Adrenal gland (tissue), 12 donors: ENCODE results near the gene MUSTN1. TPM values are rescaled to one million over a fixed set of nuclear protein-coding genes. Genes with fewer than 3 reads are reported as not detected.

ENCODE experiments used
- DNase-seq, 7 donors: peaks; one replicate each; pipeline ENCODE4 v3.0.0-alpha.2; 2019 to 2020
- H3K27ac ChIP-seq, 5 donors: fragments of 200-600 bp; sonication (generic) in 4 of 5; 1 replicate in 3 of 5; 2 replicates in 2 of 5; pipeline versions ENCODE4 v1.5.1 to v1.8.0; 2016 to 2020; ENCODE audit warnings: mild to moderate bottlenecking in 1 of 5
- H3K27me3 ChIP-seq: fragments of 200-600 bp; 2 replicates; pipeline ENCODE4 v1.8.0; 2021
- H3K36me3 ChIP-seq, 2 donors: fragments of 200-600 bp; replicated peaks in 1 of 2; 1 replicate in 1 of 2; 2 replicates in 1 of 2; pipeline versions ENCODE4 v1.5.1 to v1.8.0; 2018 to 2022
- H3K4me1 ChIP-seq, 2 donors: fragments of 200-600 bp; replicated peaks in 1 of 2; 1 replicate in 1 of 2; 2 replicates in 1 of 2; pipeline versions ENCODE4 v1.5.1 to v1.8.0; 2018 to 2021
- H3K4me3 ChIP-seq, 4 donors: fragments of 200-600 bp; sonication (generic) in 3 of 4; one replicate each; pipeline ENCODE4 v1.5.1; 2016 to 2018
- H3K9me3 ChIP-seq, 3 donors: fragments of 200-600 bp; sonication (generic) in 1 of 3; replicated peaks in 1 of 3; 1 replicate in 2 of 3; 2 replicates in 1 of 3; pipeline versions ENCODE4 v1.5.1 to v1.8.0; 2016 to 2021
- CTCF ChIP-seq, 6 experiments: fragments of 450-650 bp in 4 of 6; fragments of 200-600 bp in 2 of 6; sonication (generic) in 1 of 6; IDR thresholded peaks; 1 replicate in 5 of 6; 2 replicates in 1 of 6; pipeline versions ENCODE4 v1.5.1 to v1.8.0; 2016 to 2021; ENCODE audit warnings: antibody characterized with exemption in 6 of 6, mild to moderate bottlenecking in 2 of 6, moderate library complexity in 1 of 6
- POLR2A ChIP-seq, 2 donors: fragments of 450-650 bp; IDR thresholded peaks; one replicate each; pipeline ENCODE4 v1.6.1; 2017; ENCODE audit warnings: antibody characterized with exemption in 2 of 2, mild to moderate bottlenecking in 2 of 2, moderate library complexity in 1 of 2
- WGBS, 4 donors: extraction: QIAGEN DNeasy Blood & Tissue Kit in 2 of 4; methylation state at CpG; one replicate each; pipeline versions ENCODE4 v1.1.5 to v1.1.7; 2013 to 2017; 5-methylcytosine and 5-hydroxymethylcytosine counted together
- intact Hi-C, 2 donors: fragments of 100-400 bp; cut with DNase I; formaldehyde crosslinking; loops; one replicate each; pipeline versions ENCODE4 v1.14.1 to v1.15.0; 2022 to 2023
- polyA plus RNA-seq, 3 donors: library from polyadenylated mRNA; stranded (reverse); fragments of 200-250 nt in 2 of 3; fragments of 350-450 nt in 1 of 3; fragmentation: Illumina TruSeq in 1 of 3; extraction: RNeasy Lipid Tissue Mini Kit (QIAGEN cat#74804) in 1 of 3; gene quantifications; one replicate each; pipeline ENCODE4 v1.2.3, GENCODE V29; 2013 to 2014
- total RNA-seq, 9 donors: library from RNA; depleted of rRNA in 4 of 9; stranded (reverse); fragments of >200 nt in 4 of 9; fragments of 120-200 nt in 1 of 9; fragmentation: NEBNext Ultra II Directional in 1 of 9; extraction: Animal tissue kit (Norgen Biotek cat#: 25700) in 1 of 9; gene quantifications; one replicate each; pipeline versions ENCODE4 v1.1.0 to v1.2.4, GENCODE V29; 2013 to 2023
- donor health status: healthy with polysubstance abuse.
- donor health status: Bipolar disorder and iron deficiency.
- donor health status: DM: yes; HTN: yes; CAD: no.
- donor health status: DM: no; HTN: no; CAD: no.
- donor health status: DM: no; HTN: no; CAD: no.
- donor health status: DM: yes; HTN: yes; CAD: no.

MUSTN1 gene
- total and polyA plus RNA-seq, 12 donors: 0.50 to 128 (median 2.2) TPM; not detected in 4

DNA sequence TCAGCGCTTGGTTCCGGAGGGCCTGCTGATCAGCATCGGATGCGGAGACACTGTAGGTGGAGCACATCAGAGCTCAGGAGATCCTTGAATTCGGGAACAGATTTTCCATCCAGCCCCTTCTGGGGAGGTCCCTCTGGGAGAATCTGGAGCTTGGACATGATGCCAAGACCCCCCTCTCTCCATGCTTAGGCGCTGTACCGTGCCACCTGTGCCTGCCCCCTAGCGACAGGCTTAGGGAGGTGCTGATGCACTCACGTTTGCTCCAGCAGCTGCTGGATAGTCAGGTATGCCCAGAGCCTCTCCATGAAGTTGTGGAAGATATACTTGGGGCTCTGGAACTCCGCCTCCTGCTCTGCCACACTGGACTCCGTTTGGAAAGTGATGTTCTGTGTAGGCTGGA is 14.1 kb downstream of the MUSTN1 start:
- TF ChIP-seq CTCF (IDR thresholded peaks at IDR 0.05): peak; percentile 11 to 39 (median 31)
- TF ChIP-seq POLR2A (IDR thresholded peaks at IDR 0.05): no peak
- Histone ChIP-seq H3K9me3 (no peaks in the 10 kb centered on the region), H3K4me3 (no peak overlapping the region), H3K27ac (no peak overlapping the region), H3K36me3 (peaks cover 0 to 3% of the 10 kb centered on the region in 2 donors), H3K4me1 (no peaks in the 10 kb centered on the region), H3K27me3 (no peaks in the 10 kb centered on the region)
- whole genome bisulfite sequencing, 4 donors: 61 to 96% (median 68%) methylated on average over 5 to 11 of the region's 11 CpGs
- no peak for DNase-seq
- intact Hi-C loops: no loop called here

DNA sequence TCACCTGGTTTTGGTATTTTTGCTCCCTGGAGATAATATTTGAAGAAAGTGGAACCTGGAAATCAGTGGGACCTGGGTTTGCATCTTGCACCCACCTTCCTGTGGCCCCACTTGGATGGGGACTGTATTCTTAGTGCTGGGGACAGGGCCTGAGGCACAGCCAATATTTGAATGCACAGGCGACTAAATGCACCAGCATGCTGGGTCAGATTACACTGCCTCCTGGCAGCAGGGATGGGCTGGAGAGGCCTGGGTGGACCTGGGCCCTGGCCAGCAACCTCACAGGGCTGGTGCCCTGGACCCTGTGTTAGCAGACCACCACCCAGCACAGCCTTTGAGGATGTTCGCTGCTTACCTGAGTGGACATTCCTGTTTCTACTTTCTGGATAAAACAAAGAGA is 14.9 kb downstream of the MUSTN1 start:
- Histone ChIP-seq H3K27me3 (no peaks in the 10 kb centered on the region), H3K9me3 (no peaks in the 10 kb centered on the region), H3K4me3 (no peak overlapping the region), H3K4me1 (no peaks in the 10 kb centered on the region), H3K27ac (no peak overlapping the region), H3K36me3 (peaks cover 0 to 3% of the 10 kb centered on the region in 2 donors)
- intact Hi-C loops: no loop called here
- WGBS, 4 donors: 86 to 100% (median 94%) methylated on average over 1 to 2 of the region's 2 CpGs
- TF ChIP-seq CTCF (IDR thresholded peaks at IDR 0.05) (no peak), POLR2A (IDR thresholded peaks at IDR 0.05) (no peak)
- no peak for DNase-seq

- no peak for DNase-seq
- TF ChIP-seq CTCF (IDR thresholded peaks at IDR 0.05) (no peak), POLR2A (IDR thresholded peaks at IDR 0.05) (no peak)
- Histone ChIP-seq H3K27me3 (no peaks in the 10 kb centered on the region), H3K9me3 (no peaks in the 10 kb centered on the region), H3K27ac (no peak overlapping the region), H3K4me3 (no peak overlapping the region), H3K4me1 (no peaks in the 10 kb centered on the region), H3K36me3 (peaks cover 0 to 3% of the 10 kb centered on the region in 2 donors)
- 89 to 100% (median 96%) methylated on average over 1 to 7 of the region's 7 CpGs for WGBS, 4 donors
- intact Hi-C loops: no loop called here
Measured at GRCh38 chr3:52817860-52818259, 17.0 kb downstream of the MUSTN1 start.

- TF ChIP-seq POLR2A (IDR thresholded peaks at IDR 0.05) (no peak), CTCF (IDR thresholded peaks at IDR 0.05) (no peak)
- intact Hi-C loops: no loop called here
- WGBS, 4 donors: 95 to 99% (median 97%) methylated on average over 8 to 10 of the region's 10 CpGs
Measured at GRCh38 chr3:52817221-52817620, 17.6 kb downstream of the MUSTN1 start.

More at GRCh38 chr3:52817221-52817620, 17.6 kb downstream of the MUSTN1 start:
- Histone ChIP-seq H3K27ac (no peak overlapping the region), H3K27me3 (no peaks in the 10 kb centered on the region), H3K9me3 (no peaks in the 10 kb centered on the region), H3K4me1 (no peaks in the 10 kb centered on the region), H3K4me3 (no peak overlapping the region), H3K36me3 (peaks cover 0 to 3% of the 10 kb centered on the region in 2 donors)
- DNase-seq: no peak
